Esophagus muscularis mucosa (tissue), 4 donors: ENCODE measurements around the gene CSAG1. TPM values are rescaled to one million over a fixed set of nuclear protein-coding genes. Genes with fewer than 3 reads are reported as not detected.
"Not testable (repeated sequence)": the region's sequence is repeated elsewhere in the genome, so short reads cannot be mapped to it uniquely, and the experiment has no call there.

Experiments
- DNase-seq: peaks from one replicate; pipeline ENCODE4 v3.0.0-alpha.2; 2017; ENCODE audit errors: extremely low spot score
- H3K27ac ChIP-seq, 4 donors: fragments of 200-600 bp; sonication (generic); replicated peaks in 1 of 4; 1 replicate in 3 of 4; 2 replicates in 1 of 4; pipeline ENCODE4 v1.5.1; 2016 to 2019; ENCODE audit warnings: mild to moderate bottlenecking in 1 of 4
- H3K27me3 ChIP-seq, 4 donors: fragments of 200-600 bp; sonication (generic); one replicate each; pipeline versions ENCODE4 v1.5.1 to v1.6.0; 2016 to 2019
- H3K36me3 ChIP-seq, 4 donors: fragments of 200-600 bp; sonication (generic); one replicate each; pipeline ENCODE4 v1.5.1; 2016 to 2019
- H3K4me1 ChIP-seq, 4 donors: fragments of 200-600 bp; sonication (generic); one replicate each; pipeline ENCODE4 v1.5.1; 2016 to 2019
- H3K4me3 ChIP-seq, 4 donors: fragments of 200-600 bp; sonication (generic); 1 replicate in 2 of 4; 2 replicates in 2 of 4; pipeline ENCODE4 v1.5.1; 2016 to 2019; ENCODE audit warnings: mild to moderate bottlenecking in 4 of 4, moderate library complexity in 1 of 4
- H3K9me3 ChIP-seq, 4 donors: fragments of 200-600 bp; sonication (generic); 1 replicate in 3 of 4; 2 replicates in 1 of 4; pipeline ENCODE4 v1.5.1; 2016 to 2019
- CTCF ChIP-seq, 3 experiments: fragments of 200-600 bp in 2 of 3; fragments of 450-650 bp in 1 of 3; sonication (generic) in 2 of 3; IDR thresholded peaks; one replicate each; pipeline ENCODE4 v1.5.1; 2017 to 2019; ENCODE audit warnings: antibody characterized with exemption in 3 of 3, mild to moderate bottlenecking in 2 of 3, moderate library complexity in 1 of 3
- EP300 ChIP-seq: sonication (generic); formaldehyde crosslinking; IDR thresholded peaks from one replicate; pipeline ENCODE4 v1.6.1; 2017; ENCODE audit warnings: antibody characterized with exemption
- POLR2A ChIP-seq: fragments of 450-650 bp; IDR thresholded peaks from one replicate; pipeline ENCODE4 v1.6.1; 2017; ENCODE audit warnings: antibody characterized with exemption, moderate library complexity, mild to moderate bottlenecking, low read depth
- POLR2AphosphoS5 ChIP-seq, 2 donors: sonication (generic); formaldehyde crosslinking; IDR thresholded peaks; one replicate each; pipeline ENCODE4 v1.6.1; 2017; ENCODE audit warnings: antibody characterized with exemption in 2 of 2
- WGBS: methylation state at CpG from one replicate; pipeline ENCODE4 v1.1.5; 2018; 5-methylcytosine and 5-hydroxymethylcytosine counted together
- intact Hi-C: fragments of 100-400 bp; cut with DNase I; formaldehyde crosslinking; loops from one replicate; pipeline ENCODE4 v1.15.1; 2023
- total RNA-seq, 4 donors: library from RNA; depleted of rRNA; stranded (reverse); fragments of >200 nt; gene quantifications; one replicate each; pipeline versions ENCODE4 v1.1.0 to v1.2.1, GENCODE V29; 2016

CSAG1 gene
- not detected for total RNA-seq

- no peak for DNase-seq
- WGBS, result 82% methylated on average over 19 of the region's 21 CpGs
- intact Hi-C loops, result no loop called here
These were observed at the start of gene CSAG1, which contains the start of gene MAGEA12 for GRCh38 chrX:152733261-152733975. Gene CSAG1, minus strand, starts transcription at chrX:152733721. Its CDS starts 1,261 bp downstream, at chrX:152732460. Gene MAGEA12, plus strand, starts transcription at chrX:152733757. Its CDS starts 2,405 bp downstream, at chrX:152736162.

GRCh38 chrX:152769549-152770289 is 36.2 kb upstream of the CSAG1 start, which contains the start of gene MAGEA6:
Gene MAGEA6, minus strand, starts transcription at chrX:152769689. Its CDS starts 2,039 bp downstream, at chrX:152767650.
- DNase-seq, H3K9me3 ChIP-seq: not testable (repeated sequence)
- no CpG with 5 or more reads among the region's 29 CpGs for WGBS

More at GRCh38 chrX:152733261-152733975, at the start of gene CSAG1, which contains the start of gene MAGEA12:
- no peaks in the 10 kb centered on the region for H3K9me3 ChIP-seq
- H3K27ac ChIP-seq, result no peak within 1 kb of the TSS
- no peaks in the 10 kb centered on the region for H3K36me3 ChIP-seq
- H3K27me3 ChIP-seq, result no peaks in the 10 kb centered on the region
- H3K4me3 ChIP-seq, result no peak within 1 kb of the TSS
- no peaks in the 10 kb centered on the region for H3K4me1 ChIP-seq
- TF ChIP-seq POLR2AphosphoS5 (IDR thresholded peaks at IDR 0.05), result no peak
- no peak for TF ChIP-seq EP300
- TF ChIP-seq POLR2A, result no peak
- no peak for TF ChIP-seq CTCF (IDR thresholded peaks at IDR 0.05)

GRCh38 chrX:152766562-152766961 is 33.0 kb upstream of the CSAG1 start:
- H3K36me3 ChIP-seq, H3K27ac ChIP-seq, H3K9me3 ChIP-seq, H3K4me1 ChIP-seq, H3K4me3 ChIP-seq, H3K27me3 ChIP-seq, intact Hi-C loops, DNase-seq: not testable (repeated sequence)
- 79% methylated on average over 8 of the region's 9 CpGs for WGBS

More at GRCh38 chrX:152769549-152770289, 36.2 kb upstream of the CSAG1 start, which contains the start of gene MAGEA6:
- H3K36me3 ChIP-seq, H3K4me3 ChIP-seq, H3K27ac ChIP-seq, H3K27me3 ChIP-seq, H3K4me1 ChIP-seq, intact Hi-C loops: not testable (repeated sequence)

- H3K4me1 ChIP-seq, DNase-seq, H3K27me3 ChIP-seq, H3K4me3 ChIP-seq, H3K9me3 ChIP-seq, H3K27ac ChIP-seq, H3K36me3 ChIP-seq, intact Hi-C loops: not testable (repeated sequence)
- WGBS, result no CpG with 5 or more reads among the region's 7 CpGs
These were observed 28.1 kb upstream of the CSAG1 start for GRCh38 chrX:152761582-152761981.

- intact Hi-C loops, H3K27ac ChIP-seq, H3K9me3 ChIP-seq, DNase-seq, H3K4me3 ChIP-seq, H3K4me1 ChIP-seq, H3K36me3 ChIP-seq, H3K27me3 ChIP-seq: not testable (repeated sequence)
- WGBS, result 89% methylated on average over 4 of the region's 7 CpGs
These were observed 26.0 kb upstream of the CSAG1 start for GRCh38 chrX:152759544-152759943.

- H3K27me3 ChIP-seq, DNase-seq, H3K4me3 ChIP-seq, H3K27ac ChIP-seq, H3K9me3 ChIP-seq, intact Hi-C loops, H3K36me3 ChIP-seq, H3K4me1 ChIP-seq: not testable (repeated sequence)
- WGBS, result no CpG with 5 or more reads among the region's 2 CpGs
These were observed 25.4 kb upstream of the CSAG1 start, which contains the start of gene CSAG3 for GRCh38 chrX:152758918-152759317. Gene CSAG3, plus strand, starts transcription at chrX:152759218.

- H3K27ac ChIP-seq, H3K27me3 ChIP-seq, H3K4me3 ChIP-seq, H3K4me1 ChIP-seq, H3K9me3 ChIP-seq, intact Hi-C loops, DNase-seq, H3K36me3 ChIP-seq: not testable (repeated sequence)
- WGBS, result no CpG with 5 or more reads among the region's 5 CpGs
These were observed 21.4 kb upstream of the CSAG1 start for GRCh38 chrX:152754871-152755270.

GRCh38 chrX:152753686-152754650 is 20.4 kb upstream of the CSAG1 start, which contains the start of gene MAGEA2:
Gene MAGEA2, minus strand, starts transcription at chrX:152753842. Its CDS starts 2,479 bp downstream, at chrX:152751363.
- H3K9me3 ChIP-seq, H3K27me3 ChIP-seq, H3K4me3 ChIP-seq, H3K27ac ChIP-seq, intact Hi-C loops, H3K4me1 ChIP-seq, DNase-seq, H3K36me3 ChIP-seq: not testable (repeated sequence)
- no CpG with 5 or more reads among the region's 35 CpGs for WGBS
